Gastroesophageal sphincter (tissue), 3 donors: ENCODE data around the gene RBM6.

Experiments
- CTCF ChIP-seq, 4 experiments: fragments of 200-600 bp in 2 of 4; fragments of 450-650 bp in 2 of 4; sonication (generic) in 1 of 4; IDR thresholded peaks; one replicate each; pipeline ENCODE4 v1.5.1; 2017 to 2019; ENCODE audit warnings: antibody characterized with exemption in 4 of 4, mild to moderate bottlenecking in 2 of 4, moderate library complexity in 2 of 4
- POLR2A ChIP-seq, 2 donors: fragments of 450-650 bp; IDR thresholded peaks; one replicate each; pipeline ENCODE4 v1.6.1; 2017; ENCODE audit warnings: antibody characterized with exemption in 2 of 2, mild to moderate bottlenecking in 2 of 2, moderate library complexity in 1 of 2

GRCh38 chr3:50124800-50125178 is 184.8 kb downstream of the RBM6 start:
- TF ChIP-seq POLR2A (IDR thresholded peaks at IDR 0.05) (no peak), CTCF (IDR thresholded peaks at IDR 0.05) (no peak)
